Measurements from ENCODE around the gene INPP5A. TPM values are rescaled to one million over a fixed set of nuclear protein-coding genes. Genes with fewer than 3 reads are reported as not detected.

INPP5A gene
- total RNA-seq, 1 donor from 2014 or later, result 29.5 TPM

DNA sequence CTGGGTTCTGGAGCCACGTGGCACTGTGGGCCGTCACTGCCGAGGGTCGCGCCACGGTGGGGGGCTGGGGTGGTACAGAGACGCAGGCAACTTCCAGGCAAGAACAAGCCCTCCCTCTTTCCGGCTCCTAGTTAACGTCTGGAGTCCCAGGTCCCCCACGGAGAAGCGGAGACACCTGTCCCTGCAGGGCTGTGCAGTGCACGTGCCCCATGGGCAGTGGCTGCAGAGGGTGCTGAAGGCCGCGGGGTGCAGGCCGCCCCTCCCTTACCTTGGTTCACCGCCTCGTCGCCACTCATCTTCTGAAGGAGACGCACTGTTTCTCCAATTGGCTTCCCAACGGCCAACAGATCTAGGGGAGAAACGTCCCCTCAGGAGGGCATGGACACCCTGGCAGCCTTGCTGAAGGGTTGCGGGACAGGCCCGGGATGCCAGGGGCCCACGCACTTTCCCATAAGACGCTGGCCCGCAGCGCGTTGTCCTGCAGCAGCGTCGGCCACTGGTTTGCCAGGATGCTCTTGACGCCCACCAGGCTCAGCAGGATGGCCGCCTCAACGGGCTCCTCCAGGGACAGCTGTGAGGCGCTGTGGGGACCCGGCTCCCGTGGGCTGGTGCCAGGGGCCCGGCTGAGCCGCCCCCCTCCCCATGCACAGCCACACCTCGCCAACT is 272.7 kb downstream of the INPP5A start:
- Histone ChIP-seq H3K27me3 (ENCODE audit: control insufficient read depth, insufficient read depth, low read length) (no peaks in the 10 kb centered on the region), H3K36me3 (ENCODE audit: control insufficient read depth, insufficient read depth, low read length) (no peaks in the 10 kb centered on the region), H3K4me3 (ENCODE audit: low read depth, low read length) (no peak overlapping the region)
- TF ChIP-seq, protein P1, sequence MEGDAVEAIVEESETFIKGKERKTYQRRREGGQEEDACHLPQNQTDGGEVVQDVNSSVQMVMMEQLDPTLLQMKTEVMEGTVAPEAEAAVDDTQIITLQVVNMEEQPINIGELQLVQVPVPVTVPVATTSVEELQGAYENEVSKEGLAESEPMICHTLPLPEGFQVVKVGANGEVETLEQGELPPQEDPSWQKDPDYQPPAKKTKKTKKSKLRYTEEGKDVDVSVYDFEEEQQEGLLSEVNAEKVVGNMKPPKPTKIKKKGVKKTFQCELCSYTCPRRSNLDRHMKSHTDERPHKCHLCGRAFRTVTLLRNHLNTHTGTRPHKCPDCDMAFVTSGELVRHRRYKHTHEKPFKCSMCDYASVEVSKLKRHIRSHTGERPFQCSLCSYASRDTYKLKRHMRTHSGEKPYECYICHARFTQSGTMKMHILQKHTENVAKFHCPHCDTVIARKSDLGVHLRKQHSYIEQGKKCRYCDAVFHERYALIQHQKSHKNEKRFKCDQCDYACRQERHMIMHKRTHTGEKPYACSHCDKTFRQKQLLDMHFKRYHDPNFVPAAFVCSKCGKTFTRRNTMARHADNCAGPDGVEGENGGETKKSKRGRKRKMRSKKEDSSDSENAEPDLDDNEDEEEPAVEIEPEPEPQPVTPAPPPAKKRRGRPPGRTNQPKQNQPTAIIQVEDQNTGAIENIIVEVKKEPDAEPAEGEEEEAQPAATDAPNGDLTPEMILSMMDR (IDR thresholded peaks at IDR 0.05; ENCODE audit: insufficient read depth, low read length, severe bottlenecking), result no peak
- no peak for FAIRE-seq
- DNase-seq (ENCODE audit: low read depth), result no peak

DNA sequence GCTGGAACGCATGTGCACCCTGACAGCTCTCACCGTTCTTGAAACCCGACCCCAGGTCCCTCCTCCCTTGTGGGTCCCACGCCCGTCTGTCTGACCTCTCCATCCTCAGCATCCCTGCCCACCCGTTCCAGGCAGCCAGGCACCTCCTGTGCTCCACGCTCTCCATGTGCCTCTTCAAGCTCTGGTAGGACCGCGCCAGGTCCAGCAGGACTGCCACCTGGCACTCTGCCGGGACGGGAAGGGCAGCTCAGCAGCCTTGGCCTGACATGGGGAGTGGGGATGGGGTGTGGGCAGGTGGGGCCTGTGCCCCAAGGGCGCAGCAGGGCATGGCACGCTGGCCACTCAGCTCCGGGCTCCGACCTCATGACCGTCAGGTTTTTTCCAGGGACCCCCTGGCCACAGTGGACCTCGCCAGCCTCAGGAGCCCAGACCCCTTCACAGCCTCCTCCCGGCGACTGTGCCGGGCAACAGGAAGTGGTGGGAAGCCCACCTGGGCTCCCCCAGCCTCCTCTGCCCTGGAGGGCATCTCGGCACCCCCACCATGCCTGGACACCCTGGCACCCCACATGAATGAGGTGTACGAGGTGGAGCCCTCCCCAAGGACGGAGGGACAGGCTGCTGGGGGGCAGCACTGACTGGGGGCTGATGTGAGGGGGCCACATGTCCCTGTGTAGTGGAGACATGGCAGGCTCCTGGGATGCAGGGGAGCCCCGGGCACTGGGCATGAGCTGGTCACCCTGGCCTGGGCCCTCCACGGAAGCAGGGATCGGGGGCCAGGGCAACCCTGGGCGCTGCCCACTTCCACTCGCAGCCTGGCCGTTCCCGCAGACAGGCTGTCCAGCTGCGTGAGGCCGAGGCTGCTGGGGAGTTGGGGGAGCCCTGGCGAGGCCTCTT is 273.5 kb downstream of the INPP5A start:
- FAIRE-seq (no peak), DNase-seq (ENCODE audit: low read depth) (no peak)
- Histone ChIP-seq H3K27me3 (ENCODE audit: control insufficient read depth, insufficient read depth, low read length) (no peaks in the 10 kb centered on the region), H3K36me3 (ENCODE audit: control insufficient read depth, insufficient read depth, low read length) (no peaks in the 10 kb centered on the region), H3K4me3 (ENCODE audit: low read depth, low read length) (no peak overlapping the region)
- TF ChIP-seq, protein P1 (IDR thresholded peaks at IDR 0.05; ENCODE audit: insufficient read depth, low read length, severe bottlenecking), result no peak

DNA sequence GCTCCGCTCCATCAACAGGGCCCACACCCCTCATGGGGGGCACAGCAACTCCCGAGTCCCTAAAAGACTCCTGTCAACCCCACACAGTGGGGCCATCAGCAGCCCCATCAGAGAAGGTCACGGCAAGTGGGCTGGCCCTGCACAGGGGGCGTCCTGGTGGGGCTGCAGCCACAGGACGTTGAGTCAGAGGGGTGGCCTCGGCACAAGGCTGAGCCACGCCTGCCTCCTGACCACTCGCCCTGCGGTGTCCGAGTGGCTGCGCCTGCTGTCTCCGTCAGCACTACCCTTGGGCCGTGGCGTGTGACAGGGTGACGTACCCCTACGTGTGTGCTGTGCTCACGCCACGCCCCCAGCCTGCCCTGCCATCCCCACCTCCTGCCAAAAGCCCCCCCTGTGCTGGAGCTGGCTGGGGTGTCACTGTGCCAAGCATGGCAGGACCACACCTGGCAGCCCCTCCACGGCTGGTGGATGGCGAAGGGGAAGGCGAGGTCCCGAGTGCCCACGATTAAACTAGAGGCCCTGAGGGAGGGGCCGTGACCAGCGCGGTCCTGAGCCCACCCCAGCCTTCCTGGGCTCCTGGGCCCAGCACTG is 274.4 kb downstream of the INPP5A start:
- Histone ChIP-seq H3K4me3 (ENCODE audit: low read depth, low read length) (no peak overlapping the region), H3K36me3 (ENCODE audit: control insufficient read depth, insufficient read depth, low read length) (no peaks in the 10 kb centered on the region), H3K27me3 (ENCODE audit: control insufficient read depth, insufficient read depth, low read length) (no peaks in the 10 kb centered on the region)
- no peak for FAIRE-seq
- DNase-seq (ENCODE audit: low read depth), result no peak
- TF ChIP-seq, protein P1 (IDR thresholded peaks at IDR 0.05; ENCODE audit: insufficient read depth, low read length, severe bottlenecking), result no peak

DNA sequence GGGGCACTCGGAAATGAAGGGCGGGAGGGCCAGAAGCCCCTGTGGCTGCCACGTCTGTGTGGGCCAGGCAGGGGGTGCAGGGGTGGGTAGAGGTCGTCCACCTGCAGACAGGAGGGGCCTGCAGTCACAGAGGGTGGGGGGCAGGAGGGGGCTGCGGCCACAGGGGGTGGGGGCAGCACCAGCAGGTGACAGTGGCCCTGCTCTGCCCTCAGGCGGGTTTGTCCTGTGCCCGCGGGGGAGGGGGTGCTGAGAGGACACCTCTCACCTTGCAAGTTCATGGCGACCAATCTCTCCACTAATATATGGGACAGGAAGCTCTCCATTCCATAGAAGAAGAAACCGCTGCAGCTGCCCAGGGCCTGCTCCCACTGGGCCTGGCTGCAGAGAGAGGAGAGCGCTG is 274.9 kb downstream of the INPP5A start:
- TF ChIP-seq, protein P1 (IDR thresholded peaks at IDR 0.05; ENCODE audit: insufficient read depth, low read length, severe bottlenecking), result no peak
- Histone ChIP-seq H3K36me3 (ENCODE audit: control insufficient read depth, insufficient read depth, low read length) (no peaks in the 10 kb centered on the region), H3K4me3 (ENCODE audit: low read depth, low read length) (no peak overlapping the region), H3K27me3 (ENCODE audit: control insufficient read depth, insufficient read depth, low read length) (no peaks in the 10 kb centered on the region)
- no peak for FAIRE-seq
- no peak for DNase-seq (ENCODE audit: low read depth)

DNA sequence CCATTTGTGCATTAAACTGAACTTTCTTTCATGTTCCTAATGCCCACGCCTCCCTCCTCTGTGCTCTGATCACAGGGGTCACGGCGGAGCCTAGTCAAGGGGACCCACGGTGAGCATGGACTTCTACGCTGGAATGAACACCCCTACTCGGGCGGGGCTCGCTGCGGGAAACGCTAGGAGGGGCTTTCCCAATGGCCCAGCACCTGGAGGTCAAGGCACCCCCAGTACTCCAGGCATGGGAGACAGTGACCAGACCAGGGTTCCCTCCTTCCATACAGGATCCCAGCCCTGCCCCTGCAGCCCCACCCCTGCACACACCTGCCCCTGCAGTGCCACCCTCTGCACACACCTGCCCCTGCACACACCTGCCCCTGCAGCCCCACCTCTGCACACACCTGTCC is 275.4 kb downstream of the INPP5A start:
- H3K4me3 ChIP-seq (ENCODE audit: low read depth, low read length), result no peak overlapping the region

More for the DNA sequence above, 275.4 kb downstream of the INPP5A start:
- no peak for DNase-seq (ENCODE audit: low read depth)
- no peak for FAIRE-seq
- Histone ChIP-seq H3K27me3 (ENCODE audit: control insufficient read depth, insufficient read depth, low read length) (no peaks in the 10 kb centered on the region), H3K36me3 (ENCODE audit: control insufficient read depth, insufficient read depth, low read length) (no peaks in the 10 kb centered on the region)
- TF ChIP-seq, protein P1 (IDR thresholded peaks at IDR 0.05; ENCODE audit: insufficient read depth, low read length, severe bottlenecking), result no peak

Measured in bronchial epithelial cell (primary cell).